Esophagus squamous epithelium (tissue), 4 donors: ENCODE results near the gene MGA.

Experiments
- CTCF ChIP-seq, 6 experiments: fragments of 450-650 bp in 4 of 6; fragments of 200-600 bp in 2 of 6; sonication (generic) in 2 of 6; IDR thresholded peaks; one replicate each; pipeline ENCODE4 v1.5.1; 2016 to 2019; ENCODE audit warnings: antibody characterized with exemption in 6 of 6, mild to moderate bottlenecking in 4 of 6, moderate library complexity in 4 of 6
- POLR2A ChIP-seq, 4 donors: fragments of 450-650 bp; IDR thresholded peaks; one replicate each; pipeline ENCODE4 v1.6.1; 2017; ENCODE audit warnings: antibody characterized with exemption in 4 of 4, mild to moderate bottlenecking in 4 of 4, moderate library complexity in 3 of 4

GRCh38 chr15:41816788-41817187, 156.6 kb downstream of the MGA start:
- no peak for TF ChIP-seq CTCF (IDR thresholded peaks at IDR 0.05)
- no peak for TF ChIP-seq POLR2A (IDR thresholded peaks at IDR 0.05)
